Cortex of kidney (tissue), 1 donor: ENCODE measurements around the gene AKAIN1.

Source experiments
- DNase-seq: peaks from one replicate; lab custom pipeline; 2025; lab: John Stamatoyannopoulos, UW

The AKAIN1 gene

DNA sequence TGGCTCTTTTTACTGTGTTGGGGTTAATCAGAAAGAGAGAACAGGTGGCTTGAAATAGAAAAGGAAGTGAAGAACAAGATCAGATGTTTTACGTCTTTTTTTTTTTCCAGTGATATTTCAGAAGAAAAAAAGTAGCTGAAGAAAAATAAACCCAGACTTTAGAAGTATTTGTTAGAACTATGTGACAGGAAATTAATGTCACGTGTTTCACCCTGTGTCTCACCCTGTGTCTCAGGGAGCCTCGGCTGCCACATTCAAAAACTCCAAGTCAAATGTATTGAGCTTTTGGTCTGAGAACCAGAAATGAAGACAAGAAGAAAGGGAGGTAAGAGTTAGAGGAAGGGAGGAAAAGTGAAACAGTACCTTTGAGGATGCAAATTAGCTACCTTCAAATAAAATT lies 38.0 kb downstream of the AKAIN1 start:
- DNase-seq, result no peak

DNA sequence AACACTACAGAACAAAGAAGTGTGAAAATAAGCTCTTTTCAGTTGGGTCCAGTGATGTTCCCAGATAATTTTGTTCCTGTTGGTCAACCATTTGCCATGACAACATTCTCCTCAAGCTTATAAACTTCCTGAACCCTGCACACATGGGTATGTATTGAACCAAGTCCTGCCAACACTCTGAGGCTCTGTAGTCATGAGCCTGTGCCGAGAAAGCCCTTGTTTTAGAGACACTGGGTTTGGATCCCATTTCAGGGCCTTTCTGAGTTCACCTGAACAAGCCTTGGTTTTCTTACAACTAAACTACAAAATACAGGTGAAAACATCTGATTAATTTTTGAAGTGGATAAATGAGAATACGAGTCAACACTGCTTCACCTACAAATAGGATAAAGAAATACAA lies 38.5 kb downstream of the AKAIN1 start:
- DNase-seq, result no peak

DNA sequence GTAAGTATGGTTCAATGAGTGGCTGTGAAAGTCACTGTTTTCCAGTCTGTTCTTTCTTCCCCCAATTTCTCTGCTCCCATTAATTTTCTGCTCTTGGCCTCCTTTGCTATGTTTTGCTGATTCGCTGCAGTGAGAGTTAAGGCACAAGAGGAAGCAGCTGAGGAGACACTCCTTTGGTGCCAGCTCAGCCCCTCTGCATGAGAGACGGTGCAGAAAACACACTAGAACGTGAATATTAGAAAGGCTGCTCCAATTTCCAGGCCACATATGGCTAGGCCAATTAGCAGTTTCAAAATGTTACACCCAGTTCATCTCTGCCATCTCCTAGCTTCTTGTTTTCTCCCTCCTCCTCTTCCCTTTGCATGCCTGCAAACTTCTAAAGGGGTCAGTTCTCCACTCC lies 38.9 kb downstream of the AKAIN1 start:
- no peak for DNase-seq

DNA sequence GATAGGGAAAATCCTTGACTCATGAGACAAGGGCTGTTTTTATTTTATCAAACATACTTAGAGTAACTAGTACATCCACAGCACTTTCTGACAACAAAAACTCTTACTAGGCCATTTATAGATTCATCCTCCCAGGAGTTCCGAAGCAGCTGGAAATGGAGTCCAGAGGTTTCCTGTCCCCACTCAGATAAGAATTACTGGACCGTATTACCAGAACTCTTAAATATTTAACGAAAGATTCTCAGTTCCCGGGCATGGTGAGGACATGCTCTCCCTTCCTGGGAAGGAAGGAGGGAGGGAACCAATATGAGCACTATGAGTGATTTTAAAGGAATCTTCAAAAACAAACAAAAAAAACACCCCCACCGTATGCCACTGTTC lies 41.2 kb downstream of the AKAIN1 start:
- DNase-seq, result no peak

DNA sequence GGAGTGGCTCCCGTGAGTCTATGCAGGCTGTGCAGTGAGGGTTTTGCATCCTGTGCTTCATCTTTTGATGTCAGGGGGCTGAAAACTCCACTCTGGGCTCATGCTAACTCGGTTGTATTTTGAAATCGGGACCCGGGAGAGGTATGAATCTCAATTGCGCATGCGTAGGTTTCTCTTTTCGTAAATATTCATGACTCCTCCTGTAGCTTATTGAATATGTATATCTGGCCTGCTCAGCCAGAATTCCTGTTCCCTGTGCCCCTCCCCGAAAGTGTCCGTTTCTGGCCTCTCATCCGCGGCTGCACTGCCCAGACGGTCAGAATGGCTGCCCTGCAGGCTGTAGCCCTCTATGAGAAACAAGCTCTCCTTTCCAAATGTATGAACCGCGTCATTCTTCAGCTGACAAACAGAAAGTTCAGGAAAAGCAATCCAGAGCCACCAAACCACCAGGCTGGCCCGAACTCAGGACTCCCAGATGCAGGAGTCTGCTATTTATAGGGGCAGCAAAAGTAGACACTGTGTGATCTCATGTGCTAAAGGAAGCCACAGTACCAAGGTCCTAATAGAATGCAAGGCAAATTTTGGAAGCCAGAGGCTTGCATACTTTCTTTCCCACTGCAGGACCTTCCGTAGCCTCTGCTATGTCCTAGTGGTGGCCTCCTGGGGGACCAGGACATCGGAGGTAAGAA lies 41.7 kb downstream of the AKAIN1 start:
- DNase-seq, result no peak

DNA sequence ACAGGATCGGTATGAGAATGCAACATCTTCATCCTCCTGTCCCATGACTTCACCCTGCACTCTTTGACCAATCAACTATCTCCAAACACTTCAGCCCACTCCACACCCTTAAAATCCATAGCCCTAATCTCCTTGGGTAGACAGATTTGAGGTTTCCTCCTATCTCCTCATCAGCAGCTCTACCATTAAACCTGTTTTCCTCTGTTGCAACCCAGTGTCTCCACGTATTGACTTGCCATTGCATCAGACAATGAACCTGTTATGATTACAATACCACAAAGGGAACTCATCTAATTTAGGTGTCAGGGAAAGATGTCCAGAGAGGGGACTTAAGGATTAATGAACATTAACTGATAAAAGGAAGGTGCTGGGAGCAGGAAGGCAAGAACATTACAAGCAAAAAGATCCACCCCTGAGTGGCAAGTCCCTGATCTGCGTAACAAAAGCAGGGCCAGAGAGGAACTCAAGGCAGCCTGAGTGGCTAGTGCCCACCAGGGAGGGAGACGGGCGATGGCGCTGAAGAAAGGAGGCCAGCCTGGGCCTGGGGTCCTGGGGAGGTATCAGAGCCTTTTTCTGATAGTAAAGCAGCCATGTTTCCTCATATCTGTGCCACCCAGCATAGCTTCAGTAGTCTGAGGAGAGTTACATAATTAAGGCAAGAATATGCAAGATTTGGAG lies 44.6 kb downstream of the AKAIN1 start:
- DNase-seq, result no peak

DNA sequence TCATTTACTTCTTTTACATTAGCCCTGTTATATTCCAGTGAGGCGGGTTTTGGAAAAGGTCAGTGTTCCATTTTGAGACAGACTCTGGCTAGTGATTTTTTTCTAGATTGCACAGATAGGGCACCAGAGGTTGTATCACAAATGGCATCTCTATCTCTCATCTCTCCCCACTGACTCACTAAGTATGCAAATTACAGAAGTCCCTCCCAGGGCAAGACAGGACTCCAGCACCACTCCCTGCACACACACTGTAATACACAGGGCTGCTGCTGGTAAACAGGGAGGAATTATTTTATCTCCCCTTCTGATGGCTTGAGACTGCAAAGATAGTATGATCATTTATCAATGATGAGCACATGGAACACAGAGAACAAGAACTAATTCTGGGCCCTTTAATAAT lies 46.2 kb downstream of the AKAIN1 start:
- no peak for DNase-seq

DNA sequence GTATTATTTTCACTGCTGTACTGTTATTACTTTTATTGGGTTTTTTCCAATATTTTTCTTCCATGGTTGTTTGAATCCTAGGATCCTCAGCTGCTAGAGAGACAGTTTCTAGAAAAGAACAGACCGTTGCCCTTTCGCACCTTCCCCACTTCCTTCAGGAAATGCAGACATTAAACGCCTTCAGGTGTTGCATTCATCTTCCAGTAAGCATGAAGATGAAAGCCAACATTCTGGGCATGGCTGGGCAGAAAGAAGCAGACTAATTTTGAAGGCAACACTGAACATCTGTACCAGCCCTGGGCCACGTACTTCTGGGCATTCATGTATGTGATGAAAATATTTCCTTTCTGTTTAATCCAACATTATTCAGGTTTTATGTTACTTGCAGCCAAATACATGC lies 51.0 kb downstream of the AKAIN1 start:
- DNase-seq, result no peak

DNA sequence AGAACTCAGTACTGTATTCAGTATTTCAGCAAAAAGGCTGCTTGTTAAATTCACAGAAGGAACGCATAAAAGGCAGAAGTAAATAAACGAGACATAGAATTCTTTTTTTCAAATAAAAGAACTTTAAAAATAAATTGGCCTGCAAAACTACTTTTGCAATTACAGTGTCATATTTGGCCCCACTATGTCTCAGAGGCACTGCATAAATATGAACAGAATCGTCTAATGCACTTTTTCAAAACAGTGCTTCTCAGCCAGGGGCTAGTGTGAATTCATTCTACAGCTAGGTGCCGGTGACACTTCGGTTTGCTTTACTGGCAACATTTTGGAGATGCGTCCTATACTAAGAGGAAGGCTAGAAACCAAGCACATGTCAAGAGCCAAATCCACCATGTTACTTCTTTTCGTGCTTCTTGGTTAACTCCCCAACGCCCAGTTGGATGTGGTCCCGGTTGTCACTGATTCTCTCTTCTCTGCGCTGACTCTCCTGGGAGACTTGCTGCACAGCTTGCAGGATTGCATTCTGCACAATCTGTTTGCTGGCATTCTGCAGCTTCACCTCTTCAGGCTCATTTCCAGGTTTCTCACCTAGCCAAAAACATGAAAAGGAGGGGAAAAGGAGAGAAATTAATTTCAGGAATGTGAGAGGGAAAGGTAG lies 51.8 kb downstream of the AKAIN1 start:
- DNase-seq, result no peak

DNA sequence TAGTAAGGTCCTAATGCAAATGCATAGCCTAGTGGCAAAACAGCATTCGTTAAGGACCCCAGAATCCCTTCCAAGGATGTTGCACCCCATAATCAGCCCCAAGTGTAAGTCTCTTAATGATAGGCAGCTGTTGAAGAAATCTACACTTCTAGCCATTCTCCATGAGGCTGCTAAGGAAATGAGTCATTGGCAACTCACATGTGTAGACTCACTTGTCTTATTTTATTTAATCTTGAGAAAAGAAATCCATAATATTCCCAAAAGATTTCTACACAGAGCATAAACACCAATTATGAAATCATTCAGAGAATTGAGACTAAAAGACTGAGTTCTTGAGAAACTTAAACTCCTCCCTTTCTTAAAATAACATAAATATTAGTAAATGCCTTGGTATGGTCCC lies 52.4 kb downstream of the AKAIN1 start:
- no peak for DNase-seq

DNA sequence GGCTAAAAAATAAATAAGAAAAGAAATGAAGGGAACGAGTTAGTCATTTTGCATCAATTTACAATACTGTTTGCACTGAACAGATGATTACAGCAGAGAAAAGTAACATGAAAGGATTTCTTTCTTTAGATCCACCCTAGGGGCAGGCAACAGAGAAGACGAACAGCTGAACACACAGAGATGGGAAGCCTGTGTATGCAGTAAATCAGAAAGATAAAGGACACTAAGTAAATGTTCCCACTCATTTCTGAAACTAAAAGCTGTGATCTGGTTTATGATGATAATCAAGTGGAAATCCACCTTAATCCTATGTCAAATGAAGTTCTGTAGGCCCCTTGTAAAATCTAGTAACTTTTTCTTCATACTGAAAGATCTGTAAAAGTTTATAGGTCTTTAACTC lies 54.2 kb downstream of the AKAIN1 start:
- no peak for DNase-seq

DNA sequence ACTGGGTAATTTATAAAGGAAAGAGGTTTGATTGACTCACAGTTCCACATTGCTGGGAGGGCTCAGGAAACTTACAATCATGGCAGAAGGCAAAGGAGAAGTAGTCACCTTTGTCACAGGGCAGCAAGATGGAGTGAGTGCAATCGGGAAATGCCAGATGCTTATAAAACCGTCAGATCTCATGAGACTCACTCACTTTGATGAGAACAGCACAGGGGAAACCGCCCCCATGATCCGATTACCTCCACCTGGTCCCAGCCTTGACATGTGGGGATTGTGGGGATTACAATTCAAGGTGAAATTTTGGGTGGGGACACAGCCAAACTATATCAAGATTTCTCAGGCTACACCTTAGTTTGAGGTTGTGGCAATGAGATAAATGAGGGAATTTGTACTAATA lies 54.9 kb downstream of the AKAIN1 start:
- DNase-seq, result no peak

DNA sequence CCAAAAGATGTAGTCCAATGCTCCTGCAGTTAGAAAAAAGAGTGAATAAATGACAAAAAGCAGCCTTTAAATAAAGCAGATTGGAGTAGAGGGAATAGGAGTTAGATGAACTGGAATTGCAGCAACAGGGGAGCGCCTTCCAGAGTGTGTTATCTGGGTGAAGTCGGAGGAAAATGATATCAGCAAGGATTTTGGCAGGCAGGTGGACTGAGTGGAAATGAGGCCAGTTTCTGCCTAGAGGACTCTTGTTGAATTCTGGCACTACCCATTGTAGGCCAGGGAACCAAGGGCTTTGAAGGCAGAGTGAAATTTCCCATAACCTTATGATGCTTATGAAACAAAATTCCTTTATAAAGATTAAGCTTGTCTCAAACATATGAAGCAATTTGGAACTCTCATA lies 59.8 kb downstream of the AKAIN1 start:
- DNase-seq, result no peak

DNA sequence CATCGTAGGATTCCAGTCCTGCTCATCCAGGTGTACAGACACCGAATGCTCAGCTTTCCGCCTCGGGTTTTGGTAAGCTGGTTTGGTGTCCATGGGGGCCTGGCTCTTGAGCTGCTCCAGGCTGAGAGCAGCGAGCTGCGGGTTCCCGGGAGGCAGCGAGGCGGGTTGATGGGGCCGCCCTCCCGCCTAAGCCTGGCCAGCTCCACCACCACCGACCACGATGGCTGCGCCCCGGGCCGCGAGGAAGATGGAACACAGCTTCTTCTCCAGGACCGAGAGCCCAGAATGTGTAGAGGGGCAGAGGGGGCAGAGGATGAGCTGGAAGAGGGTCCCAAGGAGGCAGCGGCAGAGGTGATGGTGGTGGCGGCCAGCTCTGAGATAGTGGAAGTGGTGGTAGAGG lies 64.1 kb downstream of the AKAIN1 start:
- DNase-seq, result no peak

DNA sequence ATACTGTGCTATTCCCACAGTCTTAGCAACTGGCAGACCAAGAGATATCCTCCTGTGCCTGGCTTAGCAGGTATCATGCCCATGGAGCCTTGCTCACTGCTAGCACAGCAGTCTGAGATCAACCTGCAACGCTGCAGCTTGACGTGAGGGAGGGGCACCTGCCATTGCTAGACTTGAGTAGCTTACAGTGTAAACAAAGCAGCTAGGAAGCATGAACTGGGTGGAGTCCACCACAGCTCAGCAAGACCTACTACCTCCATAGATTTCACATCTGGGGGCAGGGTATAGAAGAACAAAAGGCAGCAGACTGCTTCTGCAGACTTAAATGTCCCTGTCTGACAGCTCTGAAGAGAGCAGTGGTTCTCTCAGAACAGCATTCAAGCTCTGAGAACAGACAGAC lies 74.8 kb downstream of the AKAIN1 start:
- DNase-seq, result no peak

DNA sequence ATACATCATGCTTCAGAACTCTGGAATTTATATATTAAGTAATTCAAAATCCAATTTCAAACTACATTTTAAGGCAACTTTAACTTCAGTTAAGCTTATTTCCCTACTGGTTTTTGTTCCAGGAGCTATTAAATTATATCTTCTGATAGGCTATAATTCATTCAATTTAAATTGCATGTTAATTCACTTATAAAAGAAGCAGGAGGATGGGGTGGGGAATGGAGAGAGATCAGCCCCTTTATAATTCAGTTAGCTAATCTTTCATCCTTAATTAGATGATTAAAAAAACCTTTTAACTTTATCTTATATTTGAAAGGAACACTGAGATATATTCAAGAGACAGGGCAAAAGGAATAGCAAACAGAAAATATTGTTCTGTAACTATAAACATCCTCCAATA lies 86.8 kb downstream of the AKAIN1 start:
- DNase-seq, result no peak

DNA sequence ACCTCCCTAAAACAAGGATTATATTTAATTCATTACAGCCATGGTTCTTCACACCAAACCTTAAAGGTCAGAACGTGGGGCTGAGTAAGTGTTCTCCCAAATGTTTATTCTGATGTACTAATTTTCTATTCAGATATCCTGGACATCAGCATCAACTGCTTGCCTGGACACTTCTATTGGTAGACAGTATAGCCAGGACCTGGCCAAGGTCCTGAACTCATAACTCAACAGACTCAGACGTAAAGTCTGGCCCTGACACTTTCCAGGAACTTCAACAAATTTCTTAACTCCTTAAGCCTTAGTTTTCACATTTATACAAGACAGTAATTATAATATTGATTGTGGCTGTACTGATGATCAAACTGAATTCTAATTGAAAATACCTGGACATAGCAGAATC lies 89.1 kb downstream of the AKAIN1 start:
- no peak for DNase-seq

DNA sequence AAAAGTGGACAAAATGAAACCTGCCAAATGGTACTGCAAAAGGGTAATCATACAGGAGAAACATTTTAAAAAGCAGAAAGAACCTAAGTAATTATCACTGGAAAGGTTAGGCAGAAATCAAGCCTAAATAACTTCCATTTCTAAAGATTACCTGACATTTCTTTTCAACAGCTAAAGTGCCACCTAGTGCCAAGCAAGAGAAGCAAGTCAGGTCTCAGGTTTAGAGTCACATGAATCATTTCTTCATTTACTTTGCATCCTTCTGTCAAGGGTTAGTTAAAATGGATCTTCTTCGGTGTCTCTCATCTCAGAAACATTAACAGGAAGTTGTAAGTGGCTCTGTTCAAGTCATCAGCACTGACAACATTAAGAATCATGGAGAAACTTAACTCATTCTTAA lies 90.3 kb downstream of the AKAIN1 start:
- no peak for DNase-seq

DNA sequence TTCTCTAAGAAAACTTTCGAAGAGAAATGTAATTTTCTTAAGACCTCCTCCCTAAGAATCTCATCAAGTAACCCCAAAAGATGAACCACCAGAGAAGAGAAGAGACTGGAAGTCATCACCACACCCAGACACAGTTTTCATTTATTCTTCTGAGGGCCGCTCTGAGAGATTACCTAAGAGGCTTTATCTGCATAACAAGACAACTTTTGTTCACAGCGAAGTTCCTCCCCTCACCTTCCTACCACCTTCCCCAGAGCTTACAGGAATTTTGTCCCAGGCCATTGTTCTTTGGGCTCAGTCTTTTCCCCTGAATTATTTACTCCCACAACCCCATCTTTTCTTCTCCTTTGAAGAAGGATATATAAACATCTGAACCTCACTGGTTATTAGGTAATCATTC lies 92.8 kb downstream of the AKAIN1 start:
- DNase-seq, result no peak

DNA sequence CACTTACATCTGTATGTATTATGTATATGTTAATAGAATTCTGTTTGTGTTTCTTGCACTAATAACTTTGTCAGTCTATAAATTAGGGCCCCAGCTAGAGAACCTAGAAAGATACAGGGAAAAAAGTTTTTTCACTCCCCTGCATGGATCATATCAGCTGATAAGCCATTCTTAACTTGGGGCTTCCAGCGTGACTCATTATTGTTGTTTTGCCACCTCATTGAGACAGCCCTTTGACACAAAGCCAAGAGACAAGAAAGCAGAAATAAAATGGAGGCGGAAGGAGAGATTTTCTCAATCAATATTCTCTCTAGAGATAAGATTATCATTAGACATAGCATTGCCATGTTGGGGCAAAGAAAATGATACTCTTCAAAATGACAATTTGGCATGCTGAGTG lies 93.4 kb downstream of the AKAIN1 start:
- no peak for DNase-seq

DNA sequence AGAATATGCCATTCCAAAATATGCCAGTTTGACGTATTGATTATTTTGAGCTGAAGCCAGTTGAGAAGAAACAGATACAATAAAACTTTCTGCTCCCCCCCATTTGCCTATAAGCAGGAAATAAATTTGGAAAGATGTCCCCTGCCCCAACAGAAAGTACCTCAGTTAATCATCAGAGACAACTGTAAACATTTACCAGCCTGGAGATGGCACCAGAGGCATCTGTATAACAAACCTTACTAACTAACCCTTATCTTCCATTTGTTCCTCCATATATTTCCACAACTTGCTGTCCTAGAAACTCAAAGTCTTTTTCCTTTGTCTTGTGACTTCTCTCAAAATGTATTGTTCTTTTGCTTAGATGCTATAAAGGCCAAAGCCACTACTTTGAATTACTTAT lies 93.8 kb downstream of the AKAIN1 start:
- no peak for DNase-seq

DNA sequence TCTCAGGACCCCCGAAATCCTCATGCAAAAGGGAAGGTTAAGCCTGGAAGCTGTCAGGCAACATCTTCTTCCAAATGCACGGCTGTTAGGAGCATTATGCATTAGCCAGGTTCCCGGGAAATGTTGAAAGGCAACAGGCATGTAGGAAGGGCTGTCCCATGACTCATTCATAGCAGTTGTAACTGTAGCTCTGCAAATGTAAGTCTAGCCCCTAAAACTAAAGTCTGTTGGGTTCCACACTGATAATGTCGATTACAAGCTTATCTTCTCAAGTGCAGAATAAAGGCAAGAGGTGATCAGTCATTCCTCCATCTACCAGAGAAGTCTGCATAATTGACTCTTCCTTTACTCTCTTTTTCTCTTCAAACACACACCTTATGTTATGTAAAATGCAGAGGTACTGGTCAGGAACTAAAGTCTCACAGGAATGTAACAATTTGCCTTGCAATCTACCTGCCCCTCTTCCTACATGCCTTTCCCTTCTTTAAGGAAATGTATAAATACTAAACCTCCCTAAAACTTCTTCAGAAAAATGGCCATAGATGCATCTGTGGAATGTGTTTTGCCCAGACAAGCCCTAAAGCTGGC lies 99.8 kb downstream of the AKAIN1 start:
- no peak for DNase-seq

DNA sequence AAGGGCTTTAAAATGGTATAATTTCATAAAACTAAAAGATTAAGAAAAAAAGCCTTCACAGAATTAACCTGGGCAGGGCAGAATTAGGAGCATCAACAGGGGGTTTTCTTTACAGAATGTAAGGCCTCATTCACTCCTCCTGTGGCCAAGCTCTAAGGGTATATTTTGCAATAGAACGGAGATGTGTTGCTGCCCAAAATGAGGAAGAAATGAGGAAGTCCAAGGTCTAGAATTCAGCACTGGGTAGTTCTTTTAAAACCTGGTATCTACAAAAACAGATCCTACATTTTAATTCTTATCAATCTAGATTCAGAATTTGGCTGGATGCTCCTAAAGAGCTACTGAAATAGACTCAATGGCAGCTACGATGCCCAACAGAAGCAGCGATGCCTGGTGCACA lies 101.8 kb downstream of the AKAIN1 start:
- no peak for DNase-seq
